Measurements from ENCODE around the gene DPF3.
A peak's percentile ranks its signal among the peaks of the same experiment; 100 is the strongest.

Gene DPF3

DNA sequence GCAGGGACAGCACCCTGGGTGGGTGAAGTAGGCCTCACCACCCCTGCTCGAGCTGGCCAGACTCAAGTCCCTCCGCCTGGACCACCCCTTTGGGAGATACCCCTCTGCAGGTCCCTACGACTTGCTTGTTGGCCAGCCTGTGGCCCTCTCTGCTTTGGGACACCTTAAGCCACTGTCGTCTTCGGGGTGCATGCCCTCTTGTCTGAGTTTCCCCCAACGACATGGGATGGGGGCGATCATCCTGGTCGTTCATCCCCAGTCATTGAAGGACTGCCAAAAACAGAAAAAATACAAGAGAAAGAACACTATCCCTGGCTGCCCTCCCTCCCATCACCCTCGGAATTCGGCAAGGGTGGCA is 151.1 kb downstream of the DPF3 start:
- DNase-seq (ENCODE audit: low spot score), result no peak

DNA sequence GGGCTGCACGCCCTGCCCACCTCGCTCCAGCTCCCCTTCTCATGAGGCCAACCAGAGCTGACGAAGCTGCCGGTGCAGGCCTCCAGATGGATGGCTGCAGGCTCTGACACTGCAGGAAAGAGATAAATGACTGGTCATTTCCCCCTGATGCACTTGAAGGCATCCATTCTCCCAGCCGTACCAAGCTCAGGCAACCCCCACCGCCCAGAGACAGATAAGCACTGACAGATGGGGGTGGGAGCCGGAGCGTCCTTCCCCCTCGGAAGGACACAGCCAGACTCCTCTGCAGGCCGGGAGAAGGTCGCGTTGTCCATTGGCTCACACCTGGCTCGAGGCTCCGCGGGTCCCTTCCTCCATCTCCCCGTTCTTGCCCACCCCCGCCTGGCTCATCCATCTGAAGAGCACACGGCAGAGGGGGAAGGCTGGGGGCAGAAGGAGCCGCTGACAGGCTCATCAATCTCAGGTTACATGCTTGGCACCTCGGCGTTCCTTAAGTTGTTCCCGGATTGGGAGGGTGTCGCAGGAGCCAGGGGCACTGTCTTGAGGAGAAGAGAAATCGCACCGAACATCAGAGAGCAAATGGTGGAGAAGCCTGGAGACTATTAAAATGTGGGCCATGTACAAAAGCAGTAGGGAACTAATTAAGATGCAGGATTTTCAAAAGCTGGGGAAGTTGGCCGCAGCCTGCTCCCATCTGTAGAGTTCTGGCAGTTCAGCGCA is 151.6 kb downstream of the DPF3 start:
- peak; percentile 50 for DNase-seq (ENCODE audit: low spot score)

DNA sequence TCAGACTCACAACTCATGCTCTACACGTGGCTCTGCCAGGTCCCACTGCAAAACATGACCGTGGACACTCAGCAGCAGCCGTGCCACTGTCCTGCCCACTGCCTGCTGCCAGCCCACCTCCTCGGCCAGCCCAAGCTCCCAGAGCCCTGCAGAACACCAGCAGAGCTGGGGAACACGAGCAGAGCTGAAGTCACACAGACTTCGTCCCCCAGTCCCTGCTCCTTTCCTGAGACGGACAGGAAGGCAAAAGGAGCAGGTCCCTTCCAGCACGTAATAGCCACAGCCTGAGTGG is 152.1 kb downstream of the DPF3 start:
- no peak for DNase-seq (ENCODE audit: low spot score)

DNA sequence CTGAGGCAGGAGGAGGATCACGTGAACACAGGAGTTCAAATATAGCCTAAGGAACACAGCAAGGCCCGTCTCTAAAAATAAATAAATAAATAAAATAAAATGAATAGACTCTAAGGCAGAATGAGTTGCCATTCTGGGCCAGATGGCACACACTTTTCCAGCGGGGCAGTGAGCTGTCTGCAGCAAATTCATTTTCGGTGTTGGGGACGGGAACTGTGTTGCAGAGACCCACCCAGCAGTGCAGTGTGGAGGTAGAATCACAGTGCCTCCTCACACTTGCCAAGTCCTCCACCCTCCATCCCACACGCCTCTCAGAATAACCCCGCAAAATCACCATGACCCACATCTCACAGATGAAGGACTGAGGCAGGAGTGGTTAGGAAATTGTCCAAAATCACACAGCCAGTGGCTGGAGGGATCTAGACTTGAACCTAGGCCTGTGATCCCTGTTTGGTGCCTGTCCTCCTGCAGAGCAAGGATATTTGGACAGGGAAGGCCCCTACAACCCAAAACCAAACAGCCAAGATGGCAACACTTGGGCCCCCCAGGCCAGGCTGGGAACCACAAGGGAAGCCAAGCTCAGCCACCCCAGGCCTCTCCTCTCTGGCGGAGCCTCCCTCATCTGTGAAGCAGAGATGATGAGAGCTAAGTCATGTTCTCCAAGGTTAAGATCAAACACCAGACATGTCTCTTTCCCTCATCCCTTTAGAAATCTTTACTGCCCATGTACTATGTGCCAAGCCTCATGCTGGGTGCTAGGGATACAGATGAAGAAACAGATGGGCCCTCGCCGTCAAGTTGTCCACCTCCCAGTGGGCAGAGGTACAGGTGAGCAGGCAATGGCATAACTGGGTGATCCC is 152.7 kb downstream of the DPF3 start:
- DNase-seq (ENCODE audit: low spot score), result no peak

DNA sequence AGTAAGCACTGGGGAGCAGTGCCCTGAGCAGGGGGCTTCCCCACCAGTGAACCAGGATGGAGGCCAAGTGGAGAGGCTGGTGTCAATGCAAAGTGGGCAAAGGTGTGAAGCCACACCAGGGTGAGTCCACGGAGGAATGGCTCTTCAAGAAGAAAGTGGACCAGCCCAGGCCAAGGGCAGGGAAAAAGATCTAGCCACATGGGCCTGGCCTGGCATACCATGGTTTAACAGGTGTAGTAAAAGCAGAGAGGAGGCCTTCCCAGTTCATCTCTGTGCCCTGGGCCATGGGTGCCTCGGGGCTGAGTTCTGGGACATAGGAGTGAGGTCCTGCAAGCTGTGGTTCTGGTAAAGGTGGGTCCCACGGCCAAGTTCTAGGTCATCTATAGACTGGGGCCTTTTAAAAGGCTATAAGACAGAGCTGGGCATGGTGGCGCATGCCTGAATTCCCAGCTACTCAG is 153.4 kb downstream of the DPF3 start:
- DNase-seq (ENCODE audit: low spot score), result no peak

DNA sequence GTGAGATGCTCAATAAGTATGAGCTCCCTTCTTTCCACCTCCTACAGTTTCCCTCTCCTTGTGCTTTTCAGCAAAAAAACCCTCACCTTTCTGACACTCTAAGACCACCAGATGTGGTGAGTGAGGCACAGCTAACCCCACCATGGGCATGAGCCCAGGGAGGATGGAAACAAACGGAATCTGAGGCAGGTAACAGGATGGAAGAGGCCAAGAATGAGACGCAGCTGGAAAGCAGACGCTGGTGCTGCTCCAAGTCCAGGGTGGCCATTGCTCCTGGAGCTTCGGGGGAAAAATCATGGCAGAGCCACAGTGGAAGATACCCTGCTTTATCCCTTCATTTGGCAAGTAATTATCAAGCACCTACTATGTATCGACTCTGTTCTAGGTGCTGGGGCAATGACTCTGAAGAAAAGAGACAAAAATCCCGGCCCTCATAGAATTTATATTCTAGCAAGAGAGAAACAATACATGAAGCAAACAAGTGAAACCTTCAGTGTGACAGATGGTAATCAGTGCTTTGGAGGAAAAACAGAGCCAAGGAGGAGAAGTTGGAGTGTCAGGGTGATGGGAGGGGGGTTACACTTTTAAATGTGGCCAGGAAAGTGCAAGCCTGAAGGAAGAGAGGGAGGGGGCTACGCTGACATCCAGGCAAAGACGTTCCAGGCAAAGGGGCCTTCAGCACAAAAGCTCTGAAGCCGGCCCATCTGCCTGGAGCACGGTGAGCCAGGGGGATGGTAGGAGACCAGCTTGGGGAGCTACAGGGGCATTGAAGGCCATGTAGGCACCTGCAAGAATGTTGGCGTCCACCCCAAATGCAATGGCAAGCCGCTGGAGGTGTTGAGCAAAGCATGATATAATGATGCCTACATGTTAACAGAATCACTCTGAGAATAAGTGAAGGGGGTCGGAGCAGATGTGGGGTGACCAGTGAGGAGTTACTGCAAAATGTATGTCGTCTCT is 154.2 kb downstream of the DPF3 start:
- no peak for DNase-seq (ENCODE audit: low spot score)

DNA sequence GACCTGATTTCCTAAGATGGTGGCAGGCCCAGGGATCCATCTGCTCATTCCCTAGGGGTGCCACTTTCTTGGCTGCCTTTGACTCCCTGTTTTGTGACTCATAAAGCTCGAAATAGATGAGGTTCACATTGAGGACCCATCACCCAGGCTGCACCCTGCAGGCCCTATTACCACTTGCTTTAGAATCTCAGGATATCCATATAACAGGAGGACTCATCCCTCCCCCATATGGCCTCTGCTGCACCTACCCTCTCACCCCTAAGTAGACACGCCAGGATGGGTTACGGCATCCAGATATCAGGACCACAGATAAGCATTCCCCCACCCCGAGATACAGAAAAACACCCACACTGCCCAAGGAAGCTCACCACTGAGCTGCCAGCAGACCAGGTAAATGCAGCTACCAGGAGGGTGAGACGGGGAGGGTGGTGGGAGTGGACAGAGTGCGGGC is 155.7 kb downstream of the DPF3 start:
- no peak for DNase-seq (ENCODE audit: low spot score)

DNA sequence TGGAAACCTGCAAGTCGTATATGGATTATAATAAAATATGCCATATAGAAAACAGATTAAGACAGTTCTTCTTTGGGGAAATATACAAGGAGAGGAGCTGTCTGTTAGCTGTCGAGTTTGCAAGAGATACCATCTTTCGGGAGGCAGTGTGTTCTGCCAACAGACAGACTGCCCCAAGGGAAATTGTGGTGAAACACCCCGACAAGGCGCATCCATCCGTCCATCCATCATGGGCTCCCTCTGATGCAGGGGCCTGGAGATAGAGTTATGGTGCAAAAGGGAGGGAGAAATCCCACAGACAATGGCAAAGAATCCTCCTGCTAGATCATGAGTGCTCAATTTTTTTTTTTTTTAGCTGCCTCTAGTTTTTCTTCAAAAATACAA is 156.3 kb downstream of the DPF3 start:
- DNase-seq (ENCODE audit: low spot score), result no peak

DNA sequence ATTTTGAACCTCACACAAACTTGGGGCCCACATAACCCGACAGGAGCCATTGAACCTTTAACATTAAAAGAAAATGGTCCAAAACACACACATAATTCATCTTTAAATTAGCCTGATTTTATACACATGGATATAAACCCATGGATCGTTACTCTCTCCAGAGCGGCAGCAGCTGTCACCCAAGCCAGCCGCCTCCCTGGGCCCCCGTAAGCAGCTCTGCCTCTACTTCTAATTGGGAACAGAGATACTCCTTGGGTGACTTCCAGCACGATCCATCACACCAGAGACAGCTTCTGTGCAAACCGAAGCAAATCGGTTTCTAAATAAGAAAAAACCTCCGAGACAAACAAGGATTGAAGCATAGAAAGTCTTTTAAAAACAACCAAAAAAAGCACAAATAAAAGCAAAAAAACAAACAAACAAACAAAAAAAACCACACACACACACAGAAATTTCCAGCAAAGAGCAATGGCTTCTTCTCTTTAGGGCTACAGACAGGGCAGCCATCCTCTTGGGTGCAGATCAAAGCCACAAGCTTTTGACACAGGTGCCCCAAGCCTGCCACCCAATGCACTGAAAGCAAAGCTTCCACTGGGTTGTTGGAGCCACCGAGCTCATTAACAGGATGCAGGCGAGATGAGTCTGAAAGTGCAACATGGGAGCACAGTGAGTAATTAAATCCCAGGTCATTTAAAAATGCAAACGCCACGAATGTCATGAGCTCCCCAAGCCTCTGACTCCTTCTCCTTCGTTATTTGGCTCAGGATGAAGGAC is 156.9 kb downstream of the DPF3 start:
- no peak for DNase-seq (ENCODE audit: low spot score)

DNA sequence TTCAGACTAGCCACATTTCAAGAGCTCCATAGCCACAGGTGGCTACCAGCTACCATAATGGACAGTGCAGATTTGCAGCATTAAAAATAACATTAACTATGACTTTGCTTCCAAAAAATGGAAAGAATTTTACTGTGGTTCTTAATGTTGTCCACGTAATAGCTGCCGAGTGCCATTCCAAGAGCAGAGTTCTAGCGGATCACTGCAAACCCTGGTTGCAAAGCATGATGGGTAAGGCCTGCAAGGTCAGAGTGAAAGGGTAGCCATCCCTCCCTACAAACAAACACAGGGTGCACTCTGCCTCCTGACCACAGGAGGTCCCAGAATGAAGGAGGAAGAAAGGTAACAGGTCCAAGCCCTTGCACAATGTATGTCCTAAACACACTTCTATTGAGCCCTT is 157.6 kb downstream of the DPF3 start:
- no peak for DNase-seq (ENCODE audit: low spot score)

DNA sequence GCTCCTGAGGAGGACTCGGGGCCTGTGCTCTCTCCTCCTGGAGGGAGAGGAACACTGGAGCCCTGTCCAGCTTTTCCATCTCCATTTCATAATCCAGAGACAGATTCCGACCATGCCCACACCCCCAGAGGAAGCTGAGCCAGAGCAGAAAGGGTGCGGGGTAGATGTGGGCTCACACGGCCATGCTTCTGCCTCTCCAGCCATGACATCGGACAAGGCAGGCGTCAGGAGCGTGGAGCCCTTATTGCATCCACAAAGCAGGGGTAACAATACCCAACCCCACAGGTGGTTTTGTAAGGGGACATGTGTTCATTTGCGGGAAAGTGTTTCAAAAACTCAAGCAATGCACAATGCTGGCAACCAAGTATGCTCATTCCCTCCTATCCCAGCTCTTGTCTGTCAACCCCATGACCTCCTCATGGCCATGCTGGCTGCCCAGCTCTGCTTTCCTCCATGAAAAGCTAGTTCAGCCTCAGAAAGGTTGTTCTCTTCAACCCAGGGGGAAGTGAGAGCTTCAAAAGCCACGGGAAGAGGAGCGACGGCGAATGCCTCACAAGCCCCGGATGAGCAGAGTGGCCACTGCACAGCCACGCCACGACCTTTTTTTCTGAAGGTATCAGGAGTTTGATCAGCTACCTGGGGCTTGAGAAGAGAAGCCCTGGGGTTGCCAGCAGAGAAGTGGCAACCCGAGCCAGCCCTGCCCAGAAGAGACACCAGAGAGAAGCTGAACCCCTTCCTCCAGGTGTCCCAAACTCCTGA is 161.7 kb downstream of the DPF3 start:
- no peak for DNase-seq (ENCODE audit: low spot score)

DNA sequence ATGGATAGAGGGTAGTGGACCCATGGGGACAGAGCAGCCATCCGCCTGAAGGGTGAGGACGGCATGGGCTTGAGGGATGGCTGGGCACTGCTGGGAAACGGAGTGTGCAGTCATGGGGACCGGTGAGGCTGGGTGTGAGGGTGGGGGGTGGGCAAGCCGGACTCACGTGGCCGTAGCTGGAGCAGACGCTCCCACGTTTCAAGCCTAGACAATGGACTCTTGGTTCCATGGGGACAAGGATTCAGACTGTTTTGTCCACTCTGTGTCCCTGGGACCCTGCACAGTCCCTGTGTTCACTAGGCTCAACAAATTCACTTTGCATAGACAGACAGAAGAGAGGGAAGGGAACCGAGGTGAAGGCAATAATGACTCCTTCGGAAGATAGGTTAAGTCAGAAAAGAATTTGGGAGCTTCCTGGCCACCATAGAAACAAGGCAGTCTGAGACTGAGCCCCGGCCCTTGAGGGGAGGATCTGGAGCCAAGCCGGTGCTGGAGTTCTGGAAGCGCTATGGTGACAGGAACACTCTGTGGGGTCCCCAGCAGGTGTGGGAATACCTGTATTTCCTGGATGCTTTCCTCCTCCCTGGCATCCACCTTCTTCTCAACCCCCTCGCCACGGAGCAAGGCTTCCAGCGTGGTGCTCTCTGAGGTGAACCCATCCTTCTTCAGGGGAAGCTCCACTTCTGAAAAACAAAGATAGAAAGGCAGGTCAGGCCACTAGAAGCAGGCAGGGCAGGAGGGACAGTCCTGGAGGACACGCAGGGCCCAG is 162.5 kb downstream of the DPF3 start:
- peak; percentile 62 for DNase-seq (ENCODE audit: low spot score)

DNA sequence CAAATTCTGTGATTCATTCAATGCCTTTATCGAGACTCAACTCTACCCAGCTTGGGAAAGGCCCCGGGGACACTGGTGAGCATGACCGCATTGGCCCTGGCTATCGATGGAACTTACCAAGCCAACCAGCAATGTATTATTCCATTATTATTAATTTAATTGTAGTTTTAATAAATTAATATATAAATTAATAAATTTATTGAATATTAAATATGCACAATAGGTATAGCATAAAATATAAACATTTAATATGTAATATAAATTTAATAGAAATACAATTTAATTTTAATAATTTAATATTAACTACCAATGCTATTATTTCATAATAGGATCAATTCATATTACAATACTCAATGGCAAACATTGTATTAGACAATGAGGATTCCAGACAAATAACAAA is 163.4 kb downstream of the DPF3 start:
- DNase-seq (ENCODE audit: low spot score), result no peak

DNA sequence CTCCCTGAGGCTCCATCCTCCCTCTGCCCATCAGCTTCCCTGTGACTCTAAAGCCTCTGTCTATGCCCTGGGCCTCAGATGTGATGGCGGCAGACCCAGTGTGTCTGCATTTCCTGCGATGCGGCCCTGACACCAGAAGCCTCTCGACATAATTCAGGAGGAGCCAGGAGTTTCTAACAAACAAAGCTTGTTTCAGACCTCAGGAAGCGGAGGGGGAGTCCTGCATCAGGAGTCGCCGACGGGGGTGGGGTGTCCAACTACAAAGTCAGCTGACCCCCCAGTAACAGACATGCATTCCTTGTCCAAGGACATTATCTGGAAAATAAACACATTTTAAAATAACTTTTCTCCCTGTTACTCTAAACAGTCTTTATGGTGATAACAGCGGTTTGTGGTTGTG is 167.5 kb downstream of the DPF3 start:
- DNase-seq (ENCODE audit: low spot score), result peak; percentile 33

DNA sequence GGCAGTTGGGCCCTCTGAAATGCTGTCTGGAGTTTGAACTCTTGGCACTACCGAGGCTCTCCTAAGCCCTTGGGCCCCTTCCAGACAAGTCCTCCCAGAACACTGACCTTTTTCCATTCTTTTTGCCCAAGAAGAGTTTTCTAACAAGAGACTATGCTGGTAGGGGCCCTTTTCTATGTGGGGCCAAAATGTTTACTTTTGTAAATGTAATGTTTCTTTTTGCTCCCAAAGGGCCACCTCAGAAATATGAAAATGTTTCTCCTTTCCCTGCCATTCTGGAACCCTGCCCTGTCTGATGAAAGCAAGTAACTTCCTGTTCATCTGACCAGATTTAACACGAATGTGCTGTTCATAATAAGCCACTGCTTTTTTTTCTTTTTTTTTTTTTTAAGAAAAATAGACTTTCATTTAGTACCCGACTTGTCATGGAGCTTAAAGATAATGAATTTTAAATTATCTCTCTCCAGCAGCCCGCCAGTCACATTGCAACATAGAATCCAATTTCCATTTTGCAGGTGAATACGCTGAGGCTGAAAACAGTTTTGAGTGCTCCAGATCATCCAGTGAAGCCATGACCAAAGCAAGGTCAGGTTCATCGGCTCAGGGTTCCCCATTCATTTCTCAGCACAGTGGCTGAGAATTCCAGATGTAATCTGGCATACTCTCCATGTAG is 169.9 kb downstream of the DPF3 start:
- no peak for DNase-seq (ENCODE audit: low spot score)

DNA sequence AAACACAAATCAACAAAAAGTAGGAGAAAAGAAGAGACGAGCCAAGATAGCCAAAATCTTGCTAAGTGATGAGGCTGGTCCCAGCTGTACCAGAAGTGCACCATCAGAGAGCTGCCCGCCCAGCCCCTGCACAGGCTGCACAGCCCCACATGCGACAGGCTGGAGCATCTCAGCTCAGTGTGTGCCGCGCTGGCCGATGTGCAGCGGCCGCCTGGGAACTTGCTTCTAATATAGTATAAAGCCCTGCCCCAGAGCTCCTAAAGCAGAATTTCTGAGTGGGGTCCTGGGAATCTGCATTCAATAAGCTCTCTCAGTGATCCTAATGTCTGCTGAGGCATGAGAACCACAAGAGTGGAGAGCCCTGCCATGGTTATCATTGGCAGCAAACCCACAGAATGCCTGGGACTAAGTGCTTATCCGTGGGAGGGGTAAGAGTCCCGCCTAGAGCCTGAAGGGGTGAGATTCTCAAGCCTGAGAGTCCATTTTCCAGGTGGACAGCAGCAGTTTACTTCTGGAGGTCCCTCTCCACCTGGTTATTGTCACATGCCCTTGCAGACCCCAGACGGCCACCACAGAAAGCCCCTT is 171.6 kb downstream of the DPF3 start:
- no peak for DNase-seq (ENCODE audit: low spot score)

DNA sequence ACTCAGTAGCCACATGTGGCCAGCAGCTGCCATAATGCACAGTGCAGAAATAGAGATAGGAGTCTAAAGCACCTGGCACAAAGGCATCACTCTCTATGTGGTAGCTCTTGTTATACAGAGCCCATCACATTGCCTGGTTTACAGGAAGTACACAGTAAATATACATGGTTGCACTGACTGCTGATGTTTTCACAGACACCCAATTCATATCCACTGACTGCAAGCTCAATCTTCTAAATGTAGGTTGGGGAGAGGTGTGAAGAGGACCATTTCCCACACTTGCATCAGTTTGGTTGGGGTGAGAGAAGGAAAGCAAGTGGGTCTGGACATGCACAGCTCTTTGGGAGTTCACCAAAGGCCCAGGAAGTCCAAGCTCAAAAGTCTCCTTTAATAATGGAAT is 172.8 kb downstream of the DPF3 start:
- no peak for DNase-seq (ENCODE audit: low spot score)

DNA sequence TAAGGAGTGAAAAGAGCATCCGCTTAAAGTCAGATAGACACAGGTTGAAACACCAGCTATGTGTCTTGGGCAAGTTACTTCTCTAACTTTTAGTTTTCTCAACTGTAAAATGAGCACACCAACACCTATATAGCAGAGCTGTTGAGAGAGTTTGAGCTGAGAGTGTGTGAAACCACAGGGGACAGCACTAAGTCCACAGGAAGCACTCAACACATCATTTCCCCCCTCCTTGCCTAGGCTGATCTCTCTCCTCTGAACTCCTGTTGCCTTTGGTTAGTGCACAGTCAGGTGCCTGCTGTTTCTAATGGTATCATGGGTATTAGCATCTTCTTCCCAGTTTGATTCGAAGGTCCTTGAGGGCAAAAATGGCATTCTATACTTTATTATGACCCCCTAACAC is 176.7 kb downstream of the DPF3 start:
- no peak for DNase-seq (ENCODE audit: low spot score)

DNA sequence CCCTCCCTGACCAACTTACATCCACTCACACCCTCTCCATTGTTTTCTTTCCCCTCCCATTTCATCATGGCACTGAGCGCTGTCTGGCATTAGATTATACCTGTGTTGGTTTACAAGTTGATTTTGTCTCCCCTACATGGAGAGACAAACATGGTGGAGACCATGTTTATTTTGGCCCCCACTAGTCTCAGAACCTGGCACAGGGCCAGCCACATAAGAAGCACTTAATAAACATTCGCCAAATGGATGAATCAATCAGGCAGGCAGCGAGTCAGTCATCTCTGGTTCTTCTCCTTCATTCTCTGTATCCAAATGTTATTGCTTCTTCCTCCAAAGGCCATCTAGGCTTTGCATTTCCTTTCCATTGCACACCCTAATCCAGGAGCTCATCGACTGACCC is 177.4 kb downstream of the DPF3 start:
- DNase-seq (ENCODE audit: low spot score), result no peak

Data from Ammon's horn (tissue), 1 donor.